Transverse colon (tissue), 4 donors: ENCODE measurements around the gene NAA80.

Source experiments
- CTCF ChIP-seq, 5 experiments: fragments of 200-600 bp in 3 of 5; fragments of 450-650 bp in 2 of 5; sonication (generic) in 3 of 5; IDR thresholded peaks; 1 replicate in 2 of 5; 2 replicates in 3 of 5; pipeline ENCODE4 v1.5.1; 2016 to 2017; ENCODE audit warnings: antibody characterized with exemption in 5 of 5, inconsistent platforms in 3 of 5, mild to moderate bottlenecking in 2 of 5, moderate library complexity in 1 of 5
- EP300 ChIP-seq: sonication (generic); formaldehyde crosslinking; IDR thresholded peaks from one replicate; pipeline ENCODE4 v1.6.1; 2017; ENCODE audit warnings: antibody characterized with exemption, low read depth
- POLR2A ChIP-seq: fragments of 450-650 bp; IDR thresholded peaks from one replicate; pipeline ENCODE4 v1.6.1; 2016; ENCODE audit warnings: antibody characterized with exemption, mild to moderate bottlenecking, moderate library complexity
- POLR2AphosphoS5 ChIP-seq, 3 donors: sonication (generic); formaldehyde crosslinking; IDR thresholded peaks; one replicate each; pipeline ENCODE4 v1.6.1; 2016; ENCODE audit warnings: antibody characterized with exemption in 3 of 3

GRCh38 chr3:50249457-50249856 is 49.7 kb downstream of the NAA80 start:
- TF ChIP-seq CTCF (IDR thresholded peaks at IDR 0.05) (no peak), POLR2AphosphoS5 (IDR thresholded peaks at IDR 0.05) (no peak), EP300 (no peak), POLR2A (no peak)
